ENCODE measurements around the gene OXSR1.

GRCh38 chr3:38224357-38224756 is 59.0 kb downstream of the OXSR1 start:
- TF ChIP-seq CTCF (IDR thresholded peaks at IDR 0.05): no peak
- TF ChIP-seq POLR2A (IDR thresholded peaks at IDR 0.05): no peak
- TF ChIP-seq POLR2AphosphoS5 (IDR thresholded peaks at IDR 0.05): no peak
